ENCODE measurements around the gene RNASEH2A.

The RNASEH2A gene

DNA sequence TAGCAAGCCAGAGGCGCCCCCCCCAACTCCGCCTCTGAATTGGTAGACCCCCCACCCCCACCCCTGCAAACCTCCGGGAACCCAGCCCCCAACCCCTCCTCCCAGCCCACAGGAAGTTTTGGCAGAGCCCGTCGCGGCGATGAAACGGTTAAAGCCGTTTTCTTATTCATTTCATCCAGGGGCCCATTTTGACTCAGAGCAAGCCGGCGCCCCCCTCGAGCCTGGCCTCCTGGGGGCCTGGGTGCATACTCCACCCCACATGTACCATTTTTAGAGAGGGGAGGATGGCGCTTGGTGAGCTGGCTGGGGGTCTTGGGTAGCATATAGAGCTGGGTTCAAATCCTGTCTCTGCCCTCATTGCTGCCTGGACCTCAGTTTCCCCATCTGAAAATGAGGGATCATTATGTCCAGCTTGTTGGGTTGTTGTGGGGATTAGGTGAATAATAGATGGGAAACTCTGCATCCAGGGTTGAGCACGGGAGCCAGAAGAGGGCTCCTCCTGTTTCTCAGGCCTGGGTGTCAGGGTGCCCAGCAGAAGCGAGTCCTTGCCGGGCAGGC, 23.0 kb upstream of the RNASEH2A start:
- DNase-seq, result peak; percentile 46

DNA sequence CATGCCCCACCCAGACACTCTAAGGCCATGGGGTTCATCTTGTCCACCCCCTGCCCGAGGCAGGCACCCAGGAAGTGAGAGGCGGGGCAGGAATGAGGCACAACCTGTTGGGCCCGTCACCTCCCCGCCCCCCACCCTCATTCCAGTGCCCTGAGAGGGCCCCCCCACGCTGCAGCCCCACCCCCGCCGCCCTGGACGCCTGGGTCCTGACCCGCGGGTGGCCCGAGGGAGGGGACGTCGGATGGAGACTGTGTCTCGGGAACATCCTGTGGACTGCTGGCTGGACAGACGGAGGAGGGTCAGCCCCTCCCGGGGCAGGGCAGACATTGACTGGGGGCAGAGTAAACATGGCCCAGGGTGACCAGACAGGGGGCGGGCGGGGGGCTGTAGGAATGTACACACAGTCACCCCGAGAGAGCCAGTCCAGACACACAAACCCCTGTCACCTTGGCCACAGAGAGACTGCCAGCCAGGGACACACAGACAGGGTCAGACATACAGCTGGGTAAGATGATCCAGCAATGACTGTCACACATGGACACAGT, 22.5 kb upstream of the RNASEH2A start:
- DNase-seq, result no peak

DNA sequence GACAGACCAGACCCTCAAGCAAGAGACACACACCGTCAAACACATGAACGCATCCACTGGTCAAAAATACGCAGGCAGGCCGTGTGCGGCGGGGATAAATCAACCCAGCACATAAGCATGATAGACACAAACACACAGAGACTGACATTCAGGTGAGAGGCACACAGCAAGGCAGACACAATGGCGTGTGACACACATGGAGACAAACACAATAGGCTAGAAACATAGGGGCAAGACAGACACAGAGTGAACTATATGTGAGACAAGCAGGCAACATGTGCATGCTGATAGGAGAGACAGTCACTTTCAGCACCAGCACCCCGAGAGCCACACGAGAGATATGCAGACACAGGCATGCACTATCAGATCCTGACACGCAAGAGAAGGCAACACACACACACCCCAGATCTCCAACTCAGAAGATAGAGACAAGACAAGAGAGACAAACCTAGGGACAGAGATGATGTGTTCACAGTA, 22.0 kb upstream of the RNASEH2A start:
- no peak for DNase-seq

DNA sequence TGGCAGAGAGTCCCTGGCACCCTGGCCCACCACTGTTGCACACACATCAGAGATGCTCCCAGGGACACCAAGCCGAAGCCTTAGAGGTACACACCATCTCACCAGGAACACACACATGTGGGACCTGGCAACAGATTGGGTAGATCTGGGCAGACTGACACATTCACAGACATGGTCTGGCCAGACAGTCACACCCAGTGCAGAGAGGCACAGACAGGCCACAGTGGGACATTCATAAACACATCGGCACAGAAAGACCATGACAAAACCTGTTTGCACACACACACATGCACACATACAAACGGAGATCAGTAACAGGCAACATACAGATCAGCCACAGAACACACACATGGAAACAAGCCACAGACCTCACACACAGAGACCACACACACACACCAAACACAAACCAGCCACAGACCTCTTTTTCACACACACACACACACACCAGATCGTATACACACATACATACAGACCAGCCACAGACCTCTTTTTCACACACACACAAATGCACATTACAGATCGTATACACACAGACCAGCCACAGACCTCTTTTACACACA, 21.4 kb upstream of the RNASEH2A start:
- DNase-seq, result no peak

DNA sequence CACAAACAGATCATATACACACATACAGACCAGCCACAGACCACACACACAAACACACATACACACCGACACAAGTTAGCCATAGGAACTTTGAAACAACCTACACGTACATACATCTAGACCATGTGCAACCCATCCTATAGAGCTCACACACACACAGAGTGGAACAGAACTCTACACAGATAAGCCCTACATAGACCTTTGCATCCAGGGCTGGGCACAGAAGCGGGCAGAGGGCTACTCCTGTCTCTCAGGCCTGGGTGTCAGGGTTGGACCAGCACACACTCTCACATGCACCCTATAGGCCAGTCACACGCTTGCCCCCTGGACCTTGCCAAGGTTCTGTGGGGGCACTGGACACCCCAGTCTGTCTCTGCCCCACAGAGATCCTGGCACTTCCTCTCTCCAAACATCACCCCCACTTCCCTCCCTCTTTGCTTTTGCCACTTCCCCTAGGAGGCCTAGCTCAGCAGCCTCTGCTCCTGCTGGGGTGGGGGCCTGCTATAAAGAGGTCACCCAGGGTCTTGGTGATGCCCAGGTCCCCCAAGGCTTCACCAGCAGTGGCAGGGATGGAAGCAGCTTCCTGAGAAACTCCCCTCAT, 20.9 kb upstream of the RNASEH2A start:
- no peak for DNase-seq

DNA sequence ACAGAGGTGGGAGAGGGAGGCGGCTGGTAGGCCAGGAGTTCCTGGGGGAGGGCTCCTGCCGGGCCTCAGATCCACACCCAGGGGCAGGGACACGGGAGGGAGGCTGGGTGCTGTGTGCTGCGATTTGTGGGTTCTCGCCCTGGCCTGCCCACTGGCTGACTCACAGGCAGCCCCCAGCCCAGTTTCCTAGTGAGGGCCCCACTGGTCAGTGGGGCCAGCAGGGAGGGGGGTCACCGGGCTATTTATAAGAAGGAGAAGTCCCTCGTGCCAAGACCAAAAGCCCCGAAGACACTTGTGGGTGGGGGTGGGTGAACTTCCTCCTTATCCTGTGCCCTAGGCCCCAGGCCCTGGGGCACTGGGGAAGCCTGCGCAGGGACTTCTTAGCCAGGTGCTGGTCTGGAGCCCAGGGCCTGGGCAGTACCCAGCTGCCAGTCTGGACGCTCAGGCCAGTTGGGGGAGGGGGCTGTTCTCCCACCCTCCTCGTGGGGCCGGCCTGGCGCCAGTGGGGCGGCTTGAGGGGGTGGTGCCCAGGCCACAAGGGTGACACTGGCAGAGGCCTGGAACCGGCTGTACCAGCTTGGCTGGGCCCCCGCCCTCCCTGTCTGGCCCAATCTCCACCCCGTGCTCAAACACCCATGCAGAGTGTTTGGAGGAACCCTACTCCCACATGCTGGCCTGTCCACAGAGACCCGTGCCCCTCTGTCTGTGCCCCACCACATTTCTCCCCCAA, 20.1 kb upstream of the RNASEH2A start:
- no peak for DNase-seq

DNA sequence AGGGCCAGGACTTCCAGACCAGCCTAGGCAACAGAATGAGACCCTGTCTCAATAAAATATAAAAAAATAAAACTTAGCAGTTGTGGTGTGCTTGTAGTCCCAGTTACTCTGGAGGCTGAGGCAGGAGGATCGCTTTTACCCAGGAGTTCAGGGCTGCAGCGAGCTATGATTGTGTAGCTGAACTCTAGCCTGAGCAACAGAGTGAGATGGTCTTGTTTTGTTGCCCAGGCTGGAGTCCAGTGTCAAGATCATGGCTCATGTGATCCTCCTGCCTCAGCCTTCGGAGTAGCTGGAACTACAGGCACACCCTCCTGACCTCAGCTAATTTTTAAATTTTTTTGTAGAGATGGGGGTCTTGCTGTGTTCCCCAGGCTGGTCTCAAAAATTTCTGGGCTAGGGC, 19.4 kb upstream of the RNASEH2A start:
- no peak for DNase-seq

DNA sequence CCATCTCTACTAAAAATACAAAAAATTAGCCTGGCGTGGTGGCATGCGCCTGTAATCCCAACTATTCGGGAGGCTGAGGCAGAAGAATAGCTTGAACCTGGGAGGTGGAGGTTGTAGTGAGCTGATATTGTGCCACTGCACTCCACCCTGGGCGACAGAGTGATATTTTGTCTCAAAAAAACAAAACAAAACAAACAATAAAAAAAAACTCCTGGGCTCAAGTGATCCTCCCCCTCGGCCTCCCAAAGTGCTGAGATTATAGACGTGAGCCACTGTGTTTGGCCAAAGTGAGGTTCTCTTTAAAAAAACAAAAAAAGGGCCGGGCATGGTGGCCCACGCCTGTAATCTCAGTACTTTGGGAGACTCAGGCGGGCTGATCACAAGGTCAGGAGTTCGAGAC, 18.9 kb upstream of the RNASEH2A start:
- DNase-seq, result no peak

DNA sequence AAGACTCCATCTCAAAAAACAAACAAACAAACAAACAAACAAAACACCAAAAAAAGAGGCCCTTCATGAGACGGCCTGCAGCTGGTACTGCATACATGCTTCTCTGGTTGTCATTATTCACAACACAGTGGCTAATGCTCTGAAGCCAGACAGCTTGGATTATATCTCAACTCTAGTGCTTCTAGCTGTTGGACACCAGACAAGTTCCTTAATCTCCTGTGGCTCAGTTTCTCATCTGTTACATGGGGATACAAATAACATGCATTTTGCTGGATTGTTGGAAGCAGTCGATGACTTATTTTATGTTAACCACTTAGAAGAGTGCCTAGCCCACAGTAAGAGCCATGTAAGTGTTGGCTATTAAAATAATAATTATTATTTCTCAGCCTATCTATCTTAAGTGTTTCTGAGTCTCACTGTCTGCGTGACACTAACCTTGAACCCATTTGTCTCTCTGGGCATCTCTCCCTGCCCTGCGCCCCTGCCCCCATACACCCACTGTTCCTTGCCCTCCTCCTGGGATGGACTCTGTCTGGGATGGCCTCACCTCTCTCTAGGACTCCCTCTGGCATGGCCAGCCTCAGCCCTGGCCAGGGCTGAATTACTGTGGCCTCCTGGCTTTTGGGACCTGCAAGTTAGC, 18.2 kb upstream of the RNASEH2A start:
- DNase-seq, result no peak

DNA sequence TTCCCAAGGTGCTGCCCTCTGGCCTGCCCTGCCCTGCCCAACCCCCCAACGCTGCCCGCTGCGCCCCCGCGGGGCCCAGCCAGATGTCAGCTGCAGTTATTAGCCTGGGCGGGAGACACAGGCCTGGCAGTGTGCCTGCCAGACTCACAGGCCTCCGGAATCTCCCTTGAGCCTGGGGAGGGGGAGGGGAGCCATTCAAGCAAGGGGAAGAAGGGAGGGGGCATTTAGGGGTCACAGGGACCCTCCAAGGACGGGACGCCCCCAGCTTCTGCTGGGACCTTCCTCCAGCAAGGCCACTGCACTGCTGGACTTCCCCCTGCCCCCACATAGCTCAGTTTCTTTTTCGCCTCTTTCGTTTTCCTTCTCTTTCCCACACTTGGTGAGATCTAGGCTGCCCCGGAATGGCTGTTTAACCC, 17.7 kb upstream of the RNASEH2A start:
- DNase-seq, result peak; percentile 29

DNA sequence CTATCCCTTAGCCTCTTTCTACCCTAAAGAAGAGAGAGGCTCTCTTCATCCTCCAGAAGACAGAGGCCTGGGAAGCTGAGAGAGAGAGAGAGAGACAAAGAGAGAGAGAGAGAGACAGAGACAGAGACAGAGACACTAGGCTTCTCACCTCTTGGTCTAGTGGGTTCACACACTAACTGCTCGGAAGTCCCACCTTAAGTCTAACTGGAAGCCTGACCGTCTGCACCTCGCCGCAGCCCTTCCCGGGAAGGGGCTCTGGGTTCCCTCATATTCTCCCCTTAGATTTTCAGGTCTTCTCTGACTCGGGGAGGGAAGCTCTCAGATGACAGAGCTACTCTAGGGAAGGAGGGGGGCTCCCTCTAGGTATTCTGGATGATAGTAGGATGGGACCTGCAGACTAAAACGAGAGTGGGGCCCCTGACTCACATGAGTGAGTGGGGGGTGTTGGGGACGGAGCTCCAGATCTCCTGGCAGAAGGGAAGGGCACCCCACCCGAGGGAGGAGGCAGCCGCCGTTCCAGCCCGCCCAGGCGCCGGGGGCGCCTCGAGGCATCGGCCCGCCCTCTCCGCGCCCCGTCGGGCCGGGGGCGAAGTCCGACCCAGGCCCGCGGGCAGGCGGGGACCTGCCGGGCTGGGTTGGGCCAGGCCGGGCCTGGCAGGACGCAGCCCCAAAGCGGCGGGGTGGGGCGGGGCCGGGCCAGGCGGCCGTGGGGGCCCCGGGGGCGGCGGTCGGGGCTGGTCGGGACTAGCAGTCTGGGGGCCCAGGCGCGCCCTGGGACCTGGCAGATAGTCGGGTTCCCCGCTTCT, 17.1 kb upstream of the RNASEH2A start:
- peak; percentile 44 for DNase-seq

DNA sequence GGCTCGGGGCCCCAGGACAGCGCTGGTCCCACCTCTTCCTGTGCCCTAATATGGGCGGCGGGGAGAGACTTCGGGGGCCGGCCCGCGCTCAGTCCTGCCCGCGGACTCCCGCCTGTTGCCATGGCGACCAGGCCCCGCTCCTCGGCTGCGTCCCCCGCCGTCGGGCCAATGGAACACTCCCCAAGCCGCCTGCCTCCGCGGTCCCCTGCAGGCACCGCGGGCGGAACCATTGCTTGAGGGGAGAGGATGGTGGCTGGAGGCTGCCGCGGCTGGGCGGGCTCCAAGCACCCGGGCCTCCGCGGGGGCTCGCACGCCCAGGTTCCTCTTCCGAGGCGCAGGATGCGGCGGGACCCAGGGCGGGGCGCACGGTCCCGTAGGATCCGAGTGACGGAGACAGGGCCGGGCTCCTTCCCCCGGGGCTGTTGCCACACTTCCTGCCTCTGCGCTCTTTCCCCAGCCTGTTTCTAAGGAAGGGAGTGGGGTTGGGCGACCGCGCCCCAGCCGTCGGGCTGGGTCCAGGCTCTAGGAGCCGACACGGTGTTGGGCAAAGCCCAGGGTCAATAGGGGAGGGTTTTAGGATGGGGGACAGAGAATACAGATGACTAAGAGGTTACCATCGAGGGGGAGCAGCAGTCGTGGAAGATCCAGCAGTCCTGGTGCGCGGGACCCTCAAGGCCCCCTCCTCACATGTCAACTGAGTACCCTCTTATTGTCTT, 16.3 kb upstream of the RNASEH2A start:
- DNase-seq, result peak; percentile 78

DNA sequence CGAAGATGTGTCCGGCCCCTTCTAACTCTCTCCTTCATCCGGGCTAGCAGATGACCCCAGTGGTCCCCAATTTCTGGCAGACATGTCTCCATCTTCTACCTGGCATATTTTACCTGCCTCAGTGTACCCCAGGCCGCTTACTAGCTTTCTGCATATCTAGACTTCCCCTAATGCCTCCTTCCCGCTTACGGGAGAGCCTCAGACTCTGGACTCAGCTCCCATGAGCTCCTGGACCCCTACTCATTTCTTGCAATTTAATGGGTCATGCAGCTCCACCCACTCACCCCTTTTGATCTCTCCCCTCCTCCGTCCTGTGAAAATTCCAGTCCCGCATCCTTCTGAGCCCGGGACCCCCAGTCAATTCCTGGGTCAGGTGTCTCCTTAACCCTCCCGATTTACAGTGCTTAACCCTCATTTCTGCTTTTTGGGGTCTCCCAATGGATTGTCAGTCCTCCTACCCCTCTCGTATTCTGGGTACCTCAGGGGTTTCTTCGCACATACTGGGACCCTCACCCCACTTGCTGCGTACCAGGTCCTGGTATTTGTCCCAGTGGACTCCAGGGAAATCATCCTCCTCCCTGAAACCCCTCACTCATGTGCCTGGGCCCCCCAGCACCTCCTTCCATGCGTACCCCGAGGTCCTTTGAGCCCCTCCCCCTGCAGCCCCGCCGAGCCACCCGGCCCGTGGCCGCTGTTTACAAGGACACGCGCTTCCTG, 15.6 kb upstream of the RNASEH2A start:
- no peak for DNase-seq

DNA sequence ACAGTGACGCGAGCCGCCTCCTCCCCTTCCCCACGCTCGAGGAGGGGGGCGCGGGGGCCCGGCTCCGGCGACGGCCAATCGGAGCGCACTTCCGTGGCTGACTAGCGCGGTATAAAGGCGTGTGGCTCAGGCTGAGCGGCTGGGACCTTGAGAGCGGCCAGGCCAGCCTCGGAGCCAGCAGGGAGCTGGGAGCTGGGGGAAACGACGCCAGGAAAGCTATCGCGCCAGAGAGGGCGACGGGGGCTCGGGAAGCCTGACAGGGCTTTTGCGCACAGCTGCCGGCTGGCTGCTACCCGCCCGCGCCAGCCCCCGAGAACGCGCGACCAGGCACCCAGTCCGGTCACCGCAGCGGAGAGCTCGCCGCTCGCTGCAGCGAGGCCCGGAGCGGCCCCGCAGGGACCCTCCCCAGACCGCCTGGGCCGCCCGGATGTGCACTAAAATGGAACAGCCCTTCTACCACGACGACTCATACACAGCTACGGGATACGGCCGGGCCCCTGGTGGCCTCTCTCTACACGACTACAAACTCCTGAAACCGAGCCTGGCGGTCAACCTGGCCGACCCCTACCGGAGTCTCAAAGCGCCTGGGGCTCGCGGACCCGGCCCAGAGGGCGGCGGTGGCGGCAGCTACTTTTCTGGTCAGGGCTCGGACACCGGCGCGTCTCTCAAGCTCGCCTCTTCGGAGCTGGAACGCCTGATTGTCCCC, 14.9 kb upstream of the RNASEH2A start, which contains the start of gene JUNB:
JUNB (plus strand) TSS at position 142 of the 706 bp plus-strand sequence; CDS start at position 428, 286 bp downstream.
- DNase-seq, result peak; percentile 94

DNA sequence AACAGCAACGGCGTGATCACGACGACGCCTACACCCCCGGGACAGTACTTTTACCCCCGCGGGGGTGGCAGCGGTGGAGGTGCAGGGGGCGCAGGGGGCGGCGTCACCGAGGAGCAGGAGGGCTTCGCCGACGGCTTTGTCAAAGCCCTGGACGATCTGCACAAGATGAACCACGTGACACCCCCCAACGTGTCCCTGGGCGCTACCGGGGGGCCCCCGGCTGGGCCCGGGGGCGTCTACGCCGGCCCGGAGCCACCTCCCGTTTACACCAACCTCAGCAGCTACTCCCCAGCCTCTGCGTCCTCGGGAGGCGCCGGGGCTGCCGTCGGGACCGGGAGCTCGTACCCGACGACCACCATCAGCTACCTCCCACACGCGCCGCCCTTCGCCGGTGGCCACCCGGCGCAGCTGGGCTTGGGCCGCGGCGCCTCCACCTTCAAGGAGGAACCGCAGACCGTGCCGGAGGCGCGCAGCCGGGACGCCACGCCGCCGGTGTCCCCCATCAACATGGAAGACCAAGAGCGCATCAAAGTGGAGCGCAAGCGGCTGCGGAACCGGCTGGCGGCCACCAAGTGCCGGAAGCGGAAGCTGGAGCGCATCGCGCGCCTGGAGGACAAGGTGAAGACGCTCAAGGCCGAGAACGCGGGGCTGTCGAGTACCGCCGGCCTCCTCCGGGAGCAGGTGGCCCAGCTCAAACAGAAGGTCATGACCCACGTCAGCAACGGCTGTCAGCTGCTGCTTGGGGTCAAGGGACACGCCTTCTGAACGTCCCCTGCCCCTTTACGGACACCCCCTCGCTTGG, 14.1 kb upstream of the RNASEH2A start:
- peak; percentile 55 for DNase-seq

DNA sequence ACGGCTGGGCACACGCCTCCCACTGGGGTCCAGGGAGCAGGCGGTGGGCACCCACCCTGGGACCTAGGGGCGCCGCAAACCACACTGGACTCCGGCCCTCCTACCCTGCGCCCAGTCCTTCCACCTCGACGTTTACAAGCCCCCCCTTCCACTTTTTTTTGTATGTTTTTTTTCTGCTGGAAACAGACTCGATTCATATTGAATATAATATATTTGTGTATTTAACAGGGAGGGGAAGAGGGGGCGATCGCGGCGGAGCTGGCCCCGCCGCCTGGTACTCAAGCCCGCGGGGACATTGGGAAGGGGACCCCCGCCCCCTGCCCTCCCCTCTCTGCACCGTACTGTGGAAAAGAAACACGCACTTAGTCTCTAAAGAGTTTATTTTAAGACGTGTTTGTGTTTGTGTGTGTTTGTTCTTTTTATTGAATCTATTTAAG, 13.5 kb upstream of the RNASEH2A start:
- DNase-seq, result peak; percentile 72

DNA sequence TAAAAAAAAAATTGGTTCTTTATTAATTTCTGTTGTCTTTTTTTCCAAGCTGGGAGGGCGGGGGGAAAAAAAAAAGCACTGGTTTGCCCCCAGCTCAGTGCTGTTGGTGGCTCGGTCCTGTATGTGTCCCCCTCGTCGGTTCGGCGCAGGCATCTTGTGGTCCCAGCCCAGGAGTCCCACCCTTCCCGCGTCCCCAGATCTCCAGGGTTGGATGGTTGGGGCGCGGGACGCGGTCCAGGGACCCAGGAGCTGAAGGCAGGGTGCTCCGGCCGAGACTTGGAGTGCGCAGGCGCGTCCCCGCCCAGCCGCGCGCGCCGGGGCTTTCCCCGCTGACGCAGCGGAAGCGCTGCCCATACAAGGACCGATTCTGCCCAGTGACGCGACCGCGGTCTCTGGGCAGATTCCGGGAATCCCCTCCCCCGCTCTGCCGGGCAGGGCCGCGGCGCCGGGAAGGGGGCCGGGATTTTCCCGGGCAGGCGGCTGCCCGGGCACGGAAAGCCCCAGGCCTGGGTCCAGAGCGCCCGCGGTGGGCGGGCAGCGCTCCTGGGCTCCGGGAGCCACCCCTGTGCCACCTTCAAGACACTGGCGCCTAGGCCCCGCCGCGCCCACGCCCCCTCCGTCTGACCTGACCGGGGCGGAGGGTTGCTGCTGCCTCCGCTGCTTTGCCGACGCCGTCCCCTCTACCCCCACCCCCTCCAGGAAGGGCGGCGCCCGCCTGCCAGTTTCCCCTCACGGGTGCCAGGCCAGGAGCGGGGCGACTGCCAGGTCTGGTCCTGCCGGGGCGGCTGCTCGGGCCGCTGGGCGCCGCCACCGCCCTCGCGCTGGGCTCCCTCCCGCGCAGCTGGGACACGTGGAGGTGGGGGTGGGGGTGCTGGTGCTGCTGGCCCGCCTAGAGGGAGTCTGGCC, 12.8 kb upstream of the RNASEH2A start:
- DNase-seq, result peak; percentile 92

Measured in effector CD8-positive, alpha-beta T cell (primary cell).